ENCODE measurements around the gene CBX2. TPM values are rescaled to one million over a fixed set of nuclear protein-coding genes. Genes with fewer than 3 reads are reported as not detected.

Gene CBX2
- total RNA-seq, 1 donor = 0.63 TPM

GRCh38 chr17:79802039-79802735, 24.2 kb downstream of the CBX2 start:
- no peak for TF ChIP-seq CTCF (IDR thresholded peaks at IDR 0.05; ENCODE audit: insufficient read depth, low read length)
- no peak for DNase-seq (ENCODE audit: low read depth)
- no peak overlapping the region for H3K4me3 ChIP-seq (ENCODE audit: low read depth, low read length)

GRCh38 chr17:79802736-79803420, 24.9 kb downstream of the CBX2 start:
- no peak for TF ChIP-seq CTCF (IDR thresholded peaks at IDR 0.05; ENCODE audit: insufficient read depth, low read length)
- no peak overlapping the region for H3K4me3 ChIP-seq (ENCODE audit: low read depth, low read length)
- DNase-seq (ENCODE audit: low read depth) = no peak

DNA sequence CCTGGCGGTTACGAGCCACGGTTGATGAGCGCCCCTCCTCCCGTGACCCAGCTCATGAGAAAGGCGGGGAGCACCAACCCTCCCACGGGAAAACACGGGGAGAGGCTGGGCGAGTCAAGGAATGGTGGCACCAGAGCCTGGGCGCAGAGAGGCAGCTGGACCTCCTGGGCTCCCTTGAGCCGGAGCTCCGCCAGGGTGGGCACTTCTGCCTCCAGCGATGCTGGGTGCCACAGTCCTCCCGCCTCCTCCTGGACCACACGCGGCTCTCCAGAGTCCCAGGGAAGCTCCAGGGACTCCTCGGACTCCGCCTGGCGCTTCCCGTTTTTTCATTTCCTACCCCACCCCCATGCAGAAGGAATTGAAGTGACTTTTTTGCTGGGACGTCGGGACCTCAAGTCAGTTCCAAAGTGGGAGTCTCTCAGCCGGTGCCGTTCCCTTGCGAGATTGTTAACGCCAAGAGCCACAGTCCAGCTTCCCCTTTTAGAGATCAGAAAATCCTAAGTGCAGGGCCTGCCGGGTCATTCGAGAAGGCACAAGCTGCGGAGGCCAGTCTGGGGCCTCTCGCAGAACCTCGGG, 25.6 kb downstream of the CBX2 start:
- no peak overlapping the region for H3K4me3 ChIP-seq (ENCODE audit: low read depth, low read length)
- TF ChIP-seq CTCF (IDR thresholded peaks at IDR 0.05; ENCODE audit: insufficient read depth, low read length) = no peak
- no peak for DNase-seq (ENCODE audit: low read depth)

DNA sequence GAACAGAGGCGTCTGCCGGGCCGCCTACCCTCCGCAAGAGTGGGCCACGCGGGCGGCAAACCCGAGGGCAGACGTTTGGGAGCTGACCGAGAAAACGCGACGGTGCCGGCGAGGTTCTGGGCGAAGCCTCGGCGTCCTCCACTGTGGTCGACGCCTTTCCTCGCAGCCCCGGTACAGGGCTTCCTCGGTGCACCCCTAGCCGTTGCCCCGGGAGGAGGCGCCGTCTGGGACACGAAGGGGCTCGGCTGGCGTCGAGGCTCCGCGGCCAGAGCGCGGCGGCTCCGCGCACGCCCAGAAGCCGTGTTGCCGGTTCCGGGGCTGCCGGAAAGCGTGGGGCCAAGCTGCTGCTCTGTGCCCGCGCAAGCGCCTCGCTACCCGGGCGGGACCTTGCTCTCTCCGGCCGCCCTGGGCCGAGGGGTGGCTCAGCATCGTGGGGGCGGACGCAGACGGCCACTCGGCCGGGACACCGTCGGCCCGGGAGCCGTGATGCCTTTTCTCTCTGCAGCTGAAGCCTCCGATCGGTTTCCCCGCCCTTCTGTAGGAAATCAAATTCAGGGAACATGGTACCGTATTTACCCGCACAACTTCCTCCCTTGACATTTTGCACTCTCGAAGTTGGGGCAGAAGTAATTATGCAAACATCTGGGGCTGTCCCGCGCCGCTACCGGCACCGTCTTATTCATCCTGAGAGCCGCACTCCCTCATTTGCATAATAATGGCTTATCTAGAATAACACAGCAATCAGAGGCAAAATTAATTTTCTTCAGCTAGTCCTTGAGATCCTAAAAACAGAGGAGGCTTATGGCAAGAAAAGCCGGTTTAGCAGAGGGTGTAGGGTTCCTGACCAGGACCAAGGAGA, 26.3 kb downstream of the CBX2 start:
- H3K4me3 ChIP-seq (ENCODE audit: low read depth, low read length) = no peak overlapping the region
- peak; percentile 21 for DNase-seq (ENCODE audit: low read depth)
- no peak for TF ChIP-seq CTCF (IDR thresholded peaks at IDR 0.05; ENCODE audit: insufficient read depth, low read length)

- H3K4me3 ChIP-seq (ENCODE audit: low read depth, low read length) = no peak overlapping the region
- TF ChIP-seq CTCF (IDR thresholded peaks at IDR 0.05; ENCODE audit: insufficient read depth, low read length) = no peak
- DNase-seq (ENCODE audit: low read depth) = no peak
These were observed 27.1 kb downstream of the CBX2 start for GRCh38 chr17:79804856-79805696.

DNA sequence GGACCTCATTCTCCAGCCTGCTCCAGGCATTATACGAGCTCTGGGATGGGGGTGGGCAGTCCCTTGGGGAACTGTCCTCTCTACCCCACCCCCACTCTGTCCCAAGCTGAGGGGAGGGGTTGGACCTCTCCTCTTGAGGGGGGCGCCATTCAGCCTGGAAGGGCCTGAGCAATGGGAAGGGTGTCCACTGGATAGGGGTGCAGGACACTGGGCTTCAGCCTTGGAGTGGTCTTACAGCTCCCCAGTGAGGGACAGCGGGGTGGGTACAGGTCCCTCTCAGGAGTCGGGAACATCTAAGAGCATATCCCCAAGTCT, 28.5 kb downstream of the CBX2 start:
- H3K4me3 ChIP-seq (ENCODE audit: low read depth, low read length) = no peak overlapping the region
- TF ChIP-seq CTCF (IDR thresholded peaks at IDR 0.05; ENCODE audit: insufficient read depth, low read length) = no peak
- DNase-seq (ENCODE audit: low read depth) = no peak
